ENCODE results near the gene GFRA3.

DNA sequence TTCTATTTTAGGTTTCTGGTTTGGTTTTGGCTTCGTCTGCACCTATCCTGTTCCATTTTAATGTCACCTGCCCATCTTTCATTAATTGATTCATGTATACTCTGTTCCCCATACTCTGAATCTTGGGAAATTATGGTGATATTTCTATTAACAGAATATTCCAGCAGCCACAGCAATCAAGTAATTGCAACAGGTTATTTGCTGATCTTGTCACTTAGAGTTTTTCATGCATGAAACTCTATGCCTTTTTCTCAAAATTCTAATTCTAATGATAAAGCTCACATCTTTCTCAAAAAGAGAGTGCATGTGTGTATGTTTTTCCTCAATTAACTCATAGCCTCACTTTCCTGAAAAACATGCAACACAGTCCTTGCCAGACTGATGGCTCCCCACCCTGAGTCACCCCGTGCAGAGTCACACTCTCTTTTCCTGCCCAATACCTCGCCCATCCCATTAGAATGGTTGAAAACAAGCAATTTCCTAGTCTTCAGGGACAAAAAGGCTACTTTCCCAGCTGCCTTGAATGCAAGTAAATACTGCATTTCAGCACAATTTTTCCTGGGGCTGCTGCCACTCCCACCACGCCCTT, 15.6 kb downstream of the GFRA3 start:
- TF ChIP-seq, protein P1, sequence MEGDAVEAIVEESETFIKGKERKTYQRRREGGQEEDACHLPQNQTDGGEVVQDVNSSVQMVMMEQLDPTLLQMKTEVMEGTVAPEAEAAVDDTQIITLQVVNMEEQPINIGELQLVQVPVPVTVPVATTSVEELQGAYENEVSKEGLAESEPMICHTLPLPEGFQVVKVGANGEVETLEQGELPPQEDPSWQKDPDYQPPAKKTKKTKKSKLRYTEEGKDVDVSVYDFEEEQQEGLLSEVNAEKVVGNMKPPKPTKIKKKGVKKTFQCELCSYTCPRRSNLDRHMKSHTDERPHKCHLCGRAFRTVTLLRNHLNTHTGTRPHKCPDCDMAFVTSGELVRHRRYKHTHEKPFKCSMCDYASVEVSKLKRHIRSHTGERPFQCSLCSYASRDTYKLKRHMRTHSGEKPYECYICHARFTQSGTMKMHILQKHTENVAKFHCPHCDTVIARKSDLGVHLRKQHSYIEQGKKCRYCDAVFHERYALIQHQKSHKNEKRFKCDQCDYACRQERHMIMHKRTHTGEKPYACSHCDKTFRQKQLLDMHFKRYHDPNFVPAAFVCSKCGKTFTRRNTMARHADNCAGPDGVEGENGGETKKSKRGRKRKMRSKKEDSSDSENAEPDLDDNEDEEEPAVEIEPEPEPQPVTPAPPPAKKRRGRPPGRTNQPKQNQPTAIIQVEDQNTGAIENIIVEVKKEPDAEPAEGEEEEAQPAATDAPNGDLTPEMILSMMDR (IDR thresholded peaks at IDR 0.05; ENCODE audit: low read depth, low read length, poor library complexity, severe bottlenecking) = no peak
- TF ChIP-seq EZH2phosphoT487 (IDR thresholded peaks at IDR 0.05; ENCODE audit: borderline replicate concordance, low read length) = no peak
